Measurements from ENCODE around the gene MAP4.

- TF ChIP-seq CTCF (IDR thresholded peaks at IDR 0.05) (no peak), EZH2 (IDR thresholded peaks at IDR 0.05; ENCODE audit: borderline replicate concordance, insufficient read depth, low read depth, low read length, poor library complexity, severe bottlenecking) (no peak)
Observed at GRCh38 chr3:48015431-48016180, 610 bp downstream of the MAP4 start.
